Renal cortex interstitium (tissue), 11 donors: ENCODE data around the gene IFT43. TPM values are rescaled to one million over a fixed set of nuclear protein-coding genes. Genes with fewer than 3 reads are reported as not detected.

Experiments used
- DNase-seq, 11 donors: peaks; one replicate each; pipeline ENCODE4 v3.0.0-alpha.2; 2013; ENCODE audit warnings: low read depth in 9 of 11, low spot score in 4 of 11; ENCODE audit errors: extremely low read depth in 1 of 11
- polyA plus RNA-seq, 3 donors: library from polyadenylated mRNA; unstranded; fragments of 120-200 nt; gene quantifications; one replicate each; pipeline ENCODE4 v1.2.1, GENCODE V29; 2013; ENCODE audit not compliant: insufficient read length in 3 of 3

IFT43 gene
- polyA plus RNA-seq, 3 donors = 42.4 to 50.6 (median 46.4) TPM

DNA sequence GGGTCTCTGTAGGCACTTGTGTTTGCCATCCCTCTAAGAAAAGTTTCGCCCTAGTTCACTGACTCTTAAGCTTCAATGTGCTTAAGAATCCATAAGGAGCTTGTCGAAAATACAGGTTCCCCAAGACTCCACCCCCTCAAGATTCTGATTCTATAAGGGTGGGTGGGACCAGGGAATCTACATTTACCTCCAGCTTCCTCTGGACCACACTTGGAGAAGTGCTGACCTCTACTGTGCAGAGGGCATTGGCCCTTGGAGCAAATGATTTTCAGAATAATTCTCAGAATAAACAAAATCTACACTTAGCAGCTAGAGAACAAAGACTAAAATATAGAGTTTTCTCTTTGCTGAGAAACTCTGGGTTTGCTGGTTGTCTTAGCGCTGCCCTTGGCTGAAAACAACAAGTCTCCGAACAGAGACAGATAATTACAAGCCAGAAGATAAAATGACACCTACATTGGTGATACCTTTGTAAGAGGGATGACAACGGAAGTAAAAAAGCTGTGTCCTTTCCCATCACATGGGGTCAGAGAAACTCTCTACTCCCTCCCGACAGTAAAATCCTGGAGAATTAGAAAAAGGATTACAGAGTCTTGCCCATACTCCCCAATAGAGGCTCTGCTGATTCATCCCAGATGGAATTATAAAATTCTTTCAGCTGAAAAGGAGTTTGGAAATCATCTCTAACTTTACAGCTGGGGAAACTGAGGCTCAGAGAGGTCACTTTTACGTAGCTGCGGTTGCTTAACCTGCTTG is 8.6 kb upstream of the IFT43 start:
- DNase-seq = no peak

DNA sequence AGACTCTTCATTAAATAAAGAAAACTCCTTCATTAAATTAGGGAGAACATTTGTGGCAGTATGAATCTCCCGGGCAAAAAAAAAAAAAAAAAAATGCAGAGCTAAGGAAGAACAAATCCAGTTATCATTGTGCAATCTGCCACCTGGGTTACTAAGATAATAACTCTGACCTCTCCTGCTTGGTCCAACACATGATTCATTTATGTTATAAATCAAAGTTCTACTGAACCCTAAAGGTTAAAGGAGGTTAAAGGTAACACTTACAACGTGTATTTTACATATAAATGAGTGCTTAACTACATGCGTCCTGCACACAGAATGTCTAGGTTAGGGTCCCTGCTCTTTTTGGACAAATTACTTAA is 8.0 kb upstream of the IFT43 start:
- DNase-seq = no peak

DNA sequence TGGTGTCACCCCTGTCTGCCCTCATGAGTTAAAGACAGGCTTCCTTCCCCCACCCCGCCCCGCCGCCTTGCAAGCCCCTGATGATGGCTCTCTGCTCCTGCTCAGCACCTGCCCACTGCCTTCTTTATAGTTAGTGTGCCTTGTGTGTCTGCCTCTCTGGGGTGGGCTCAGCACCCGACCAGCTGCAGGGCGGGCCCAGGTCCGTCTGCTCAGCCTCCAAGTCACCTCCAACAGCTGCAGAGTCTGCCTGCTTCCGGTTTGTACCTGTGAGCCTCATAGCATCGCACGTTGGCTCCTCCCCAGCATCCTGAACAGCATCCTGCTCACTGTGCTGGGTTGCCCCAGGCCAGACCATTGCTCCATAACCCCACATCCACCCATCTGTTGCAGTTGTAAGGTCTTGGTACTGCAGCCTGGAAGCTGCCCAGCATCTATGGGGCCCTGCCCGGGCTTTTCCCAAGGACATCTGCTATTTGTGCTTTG is 7.3 kb upstream of the IFT43 start:
- DNase-seq = no peak

DNA sequence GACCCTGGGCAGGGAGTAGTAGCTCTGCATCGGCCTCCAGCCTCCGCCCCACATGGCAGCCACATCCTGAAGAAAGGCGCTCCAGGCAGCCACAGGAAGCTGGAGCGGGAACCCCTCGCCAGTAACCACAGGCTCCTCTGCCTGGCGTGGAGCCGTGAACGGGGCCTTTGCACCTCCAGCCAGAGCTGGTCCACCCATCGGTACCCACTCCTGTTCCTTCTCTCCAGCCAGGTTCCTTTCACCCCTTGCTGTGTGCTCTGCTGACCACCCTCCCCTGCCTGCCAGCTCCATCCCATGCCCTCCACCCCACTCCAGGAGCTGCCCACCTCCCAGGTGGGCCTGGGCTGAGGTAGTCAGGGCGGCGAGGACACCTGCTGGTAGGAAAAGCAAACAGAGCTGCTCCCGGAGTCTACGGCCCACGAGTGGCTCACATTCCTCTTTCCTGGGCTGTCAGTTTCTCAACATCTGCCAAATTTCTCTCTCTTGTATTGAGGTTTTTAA is 6.4 kb upstream of the IFT43 start:
- no peak for DNase-seq

DNA sequence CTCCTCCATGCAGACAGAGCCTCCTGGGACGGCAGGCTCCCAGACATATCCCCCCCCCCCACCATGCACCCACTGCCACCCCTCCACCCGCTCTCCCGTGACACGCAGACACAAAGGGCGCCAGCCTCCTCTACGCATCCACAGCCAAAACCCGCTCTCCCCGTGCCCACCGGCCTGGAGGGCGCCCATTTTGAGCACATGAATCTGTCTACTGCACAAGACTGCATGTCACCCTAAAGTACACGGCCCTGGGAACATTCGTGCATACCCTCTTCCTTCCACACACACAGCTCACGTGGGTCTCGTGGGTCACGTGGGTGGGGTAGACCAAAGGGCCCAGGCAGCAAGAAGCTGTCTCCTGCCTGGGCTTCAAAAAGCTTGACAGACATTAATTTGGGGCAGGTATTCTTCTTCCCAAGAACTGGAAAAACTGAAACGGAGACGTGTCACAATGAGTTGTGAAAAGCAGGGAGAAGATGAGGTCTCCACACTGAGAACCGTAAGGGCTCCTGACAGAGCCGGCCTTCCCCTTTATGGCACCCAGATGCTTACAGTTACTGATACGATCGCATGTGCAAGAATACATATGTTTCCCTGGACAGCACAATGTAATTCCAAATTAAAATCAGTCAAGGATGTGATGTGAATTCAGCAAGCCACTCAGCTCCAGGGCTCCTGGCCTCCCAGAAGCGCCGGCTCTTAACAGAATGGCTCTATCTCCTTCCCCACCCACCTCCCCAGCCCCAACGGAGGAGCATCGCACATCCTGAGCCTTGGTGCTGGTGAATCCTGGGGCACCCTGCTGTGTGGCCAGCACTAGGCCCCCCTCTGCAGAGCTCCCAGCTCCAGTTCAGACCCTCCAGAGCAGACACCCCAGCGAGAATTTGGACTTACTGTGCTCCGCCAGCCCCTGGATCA is 5.7 kb upstream of the IFT43 start:
- DNase-seq = no peak

DNA sequence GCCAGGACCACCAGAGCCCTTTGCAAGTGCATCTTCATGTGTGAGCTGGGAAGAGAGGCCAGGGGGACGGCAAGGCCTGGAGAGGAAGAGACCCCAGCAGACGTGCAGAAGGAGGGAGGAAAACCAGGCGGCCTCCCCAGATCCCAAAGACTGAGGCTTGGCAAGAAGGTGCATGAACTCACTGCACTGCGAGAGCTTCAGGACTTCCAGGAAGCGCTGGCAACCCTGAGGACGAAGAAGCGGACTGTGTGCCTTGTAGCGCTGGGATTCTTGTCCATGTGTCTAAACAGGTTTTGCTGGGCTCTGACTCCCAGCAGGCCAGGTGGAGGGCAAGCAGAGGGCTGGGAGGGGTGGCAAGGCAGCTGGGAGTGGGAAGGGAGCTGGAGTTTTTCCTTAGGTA is 4.7 kb upstream of the IFT43 start:
- no peak for DNase-seq

DNA sequence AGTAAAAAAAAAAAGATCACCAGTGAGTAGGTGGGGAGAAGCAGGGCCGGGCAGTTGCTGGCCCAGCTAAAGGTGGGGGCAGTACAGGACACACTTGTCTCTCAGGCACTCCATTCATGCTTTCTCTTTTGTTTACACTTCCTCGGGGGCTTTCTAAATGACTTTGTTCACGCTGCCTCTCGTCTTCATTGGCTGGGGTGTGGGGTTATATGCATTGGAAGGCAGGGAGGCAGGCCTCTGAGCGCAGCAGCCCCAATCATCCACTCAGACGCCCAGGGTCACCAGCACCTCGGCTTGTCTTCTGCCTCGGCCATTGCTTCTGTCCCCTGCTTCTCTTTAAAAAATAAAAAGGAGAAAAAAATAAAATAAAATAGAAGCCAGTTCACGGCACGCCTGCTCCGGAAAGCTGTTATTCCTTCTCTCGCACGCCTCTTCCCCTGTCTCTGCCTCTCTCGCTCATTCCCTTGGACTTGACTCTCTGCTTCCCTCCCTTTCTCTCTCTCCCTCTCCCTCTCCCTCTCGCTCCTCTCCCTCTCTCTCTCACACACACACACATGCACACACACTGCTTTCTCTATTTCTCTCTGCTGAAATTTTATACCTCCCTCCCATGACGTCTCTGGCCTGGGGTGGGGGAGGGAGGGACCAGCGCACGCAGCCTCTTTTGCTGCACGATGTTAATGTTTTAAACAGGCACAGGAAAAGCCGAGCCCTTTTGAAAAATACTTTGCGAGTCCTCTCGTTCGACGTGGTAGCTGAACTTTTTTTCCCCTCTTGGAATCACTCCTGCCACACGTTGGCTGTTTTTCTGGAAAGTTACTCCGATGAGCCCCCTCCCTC is 3.9 kb upstream of the IFT43 start, which contains the start of gene TGFB3:
TGFB3 (minus strand) TSS at position 570 of the 840 bp plus-strand sequence. CDS start 1,102 bp downstream, outside the sequence.
- DNase-seq = peak in 10 of 11 donors; percentile 73 to 89 (median 82)

DNA sequence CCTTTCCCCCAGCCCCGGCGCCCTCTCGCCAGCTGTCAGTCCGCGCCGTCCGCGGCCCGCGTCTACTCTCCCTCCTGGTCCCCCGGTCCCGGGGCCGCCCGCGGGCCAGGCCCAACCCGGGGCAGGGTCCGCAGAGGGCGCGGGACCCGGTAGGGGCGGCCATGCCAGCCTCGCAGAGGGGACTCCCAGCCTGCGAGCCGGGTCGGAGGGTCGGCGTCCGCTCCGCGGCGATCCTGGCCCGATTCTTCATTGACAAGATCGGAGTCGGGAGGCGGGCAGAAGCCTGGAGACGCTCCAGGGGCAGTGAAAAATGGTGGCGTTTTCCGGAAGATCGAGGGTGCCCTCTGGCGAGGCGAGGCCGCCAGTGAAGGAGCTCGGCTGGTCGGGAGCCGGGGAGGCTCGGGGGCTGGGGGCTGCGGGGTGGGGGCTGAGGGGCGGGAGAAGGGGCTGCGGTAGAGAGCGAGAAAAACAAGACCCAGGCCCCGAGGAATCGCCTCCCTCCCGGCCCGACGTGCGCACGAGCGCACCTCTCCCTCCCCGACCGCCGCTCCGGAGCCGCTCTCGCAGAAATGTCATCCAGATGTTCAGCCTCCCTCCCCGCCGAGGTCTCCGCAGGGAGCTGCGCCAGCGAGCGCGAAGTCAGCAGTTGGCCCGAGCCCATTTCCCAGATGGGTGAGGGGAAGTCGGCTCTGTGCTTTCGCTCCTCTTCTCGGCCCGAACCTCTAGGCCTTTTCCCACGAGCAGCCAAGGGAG is 3.1 kb upstream of the IFT43 start:
- DNase-seq = peak in 9 of 11 donors; percentile 73 to 92 (median 80)

DNA sequence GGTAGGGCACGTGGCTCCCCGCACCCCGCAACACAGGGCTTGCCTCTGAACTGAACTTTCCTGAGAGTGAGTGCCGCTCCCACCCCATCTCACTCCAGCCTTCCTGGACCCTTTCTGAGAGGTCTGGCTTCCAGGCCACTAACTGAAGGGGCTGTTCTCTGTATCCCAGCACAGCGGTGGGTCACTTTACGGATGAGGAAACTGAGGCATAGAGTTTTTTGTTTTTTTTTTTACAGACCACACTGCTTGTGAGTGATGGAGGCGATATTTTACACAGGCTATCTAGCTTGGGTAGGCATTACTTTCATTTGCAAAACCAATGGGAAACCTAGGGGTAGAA is 2.6 kb upstream of the IFT43 start:
- DNase-seq = no peak

DNA sequence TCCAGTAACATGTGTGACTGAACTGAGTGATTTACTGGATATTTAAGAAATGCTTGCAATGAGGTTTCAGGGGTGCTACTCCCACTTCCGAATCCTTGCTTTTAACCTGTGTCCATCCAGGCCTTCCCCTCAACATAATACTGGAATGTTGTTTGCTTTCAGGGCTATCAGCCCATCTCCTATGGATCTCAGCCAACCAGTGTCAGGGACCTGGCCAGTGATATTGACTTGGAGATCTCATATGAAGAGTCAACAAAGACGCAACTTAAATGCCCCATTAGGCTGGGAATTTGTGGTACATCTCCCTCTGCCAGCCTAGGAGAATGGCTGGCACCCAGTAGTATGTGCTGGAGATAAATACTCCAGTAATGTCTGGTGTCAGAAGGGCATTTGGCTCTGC is 889 bp upstream of the IFT43 start:
- DNase-seq = no peak

DNA sequence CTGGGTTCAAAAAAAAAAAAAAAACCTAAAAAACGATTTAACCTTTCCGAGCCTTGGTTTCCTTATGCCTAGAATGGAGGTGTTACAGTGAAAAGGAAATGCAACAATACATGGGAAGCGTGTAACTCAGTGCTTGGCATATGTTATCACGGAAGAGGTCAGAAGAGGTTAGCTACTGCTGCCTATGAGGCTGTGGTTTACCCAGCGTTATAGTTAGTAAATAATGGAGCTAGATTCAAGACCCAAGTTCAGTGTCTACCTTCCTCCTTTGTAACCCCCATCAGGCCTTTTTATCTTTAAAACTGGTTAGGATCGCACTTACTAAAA is 839 bp downstream of the IFT43 start:
- no peak for DNase-seq

DNA sequence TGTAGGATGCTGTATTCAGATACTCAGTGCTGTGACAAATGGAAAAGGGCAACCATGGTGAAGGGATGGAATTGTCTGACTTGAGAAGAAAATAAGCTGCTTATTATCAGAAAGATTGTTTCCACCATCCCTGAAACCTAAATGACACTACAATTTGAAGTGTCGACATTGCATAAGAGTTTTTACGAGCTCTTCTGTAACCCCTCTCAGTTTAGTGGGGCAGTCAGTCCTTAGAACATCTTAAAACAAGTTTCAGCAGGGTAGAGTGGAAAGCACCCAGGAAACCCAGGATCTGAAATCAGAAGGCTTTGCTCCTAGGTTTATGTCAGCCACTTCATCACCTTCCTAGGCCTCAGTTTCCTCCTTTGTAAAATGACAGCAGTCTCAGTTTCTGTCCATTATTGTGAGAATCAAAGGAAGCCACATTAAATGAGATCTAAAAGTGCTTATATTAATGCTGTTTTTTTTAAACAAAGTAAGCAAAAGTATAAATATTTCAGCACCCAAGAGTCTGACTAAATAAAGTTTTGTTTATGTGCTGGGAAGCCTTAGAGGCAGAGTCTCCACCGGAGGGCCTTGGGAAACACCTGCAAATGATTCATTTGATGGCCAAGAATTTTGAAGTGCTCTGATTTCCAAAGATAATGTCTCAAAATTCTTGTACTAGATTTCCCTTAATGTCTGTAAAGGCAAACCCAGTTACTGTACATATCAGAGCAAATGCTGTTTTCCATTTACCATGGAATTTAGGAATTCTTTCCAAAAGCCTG is 1.8 kb downstream of the IFT43 start:
- no peak for DNase-seq

DNA sequence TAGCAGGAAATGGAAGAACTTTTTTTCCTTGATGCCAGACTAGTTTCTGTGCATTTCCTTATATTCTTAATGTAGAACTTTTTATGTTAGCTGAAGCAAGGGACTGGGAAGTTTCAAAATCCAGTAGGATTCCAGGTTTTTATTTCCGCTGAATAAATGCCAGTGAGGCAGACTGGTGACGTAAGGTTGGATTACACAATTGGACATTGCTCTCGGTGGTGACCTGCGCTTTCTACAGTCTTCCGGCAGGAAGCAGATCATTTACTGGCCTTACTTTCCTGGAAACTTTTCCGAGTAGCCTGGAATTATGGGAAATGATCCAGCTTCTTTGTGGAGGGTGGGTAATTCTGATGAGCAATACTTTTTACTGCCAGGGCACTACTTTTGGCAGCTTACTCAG is 3.6 kb downstream of the IFT43 start:
- DNase-seq = no peak

DNA sequence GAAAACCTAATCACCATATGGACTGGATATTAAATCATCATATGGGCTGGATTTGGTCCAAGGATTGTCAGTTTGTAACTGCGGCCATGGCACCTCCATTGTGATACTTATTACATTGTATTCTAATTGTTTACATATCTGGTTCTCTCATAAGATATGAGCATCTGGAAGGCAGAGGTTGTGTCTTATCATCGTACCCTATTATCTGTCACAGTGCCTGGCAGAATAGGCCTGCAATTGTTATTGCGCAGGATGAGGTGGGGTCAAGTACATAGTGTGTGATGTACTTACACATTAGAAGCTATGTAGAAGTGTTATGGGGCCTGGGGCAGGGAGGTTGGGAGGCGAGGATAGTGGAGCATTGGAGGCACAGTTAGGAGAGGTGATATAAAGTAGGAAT is 4.7 kb downstream of the IFT43 start:
- no peak for DNase-seq

DNA sequence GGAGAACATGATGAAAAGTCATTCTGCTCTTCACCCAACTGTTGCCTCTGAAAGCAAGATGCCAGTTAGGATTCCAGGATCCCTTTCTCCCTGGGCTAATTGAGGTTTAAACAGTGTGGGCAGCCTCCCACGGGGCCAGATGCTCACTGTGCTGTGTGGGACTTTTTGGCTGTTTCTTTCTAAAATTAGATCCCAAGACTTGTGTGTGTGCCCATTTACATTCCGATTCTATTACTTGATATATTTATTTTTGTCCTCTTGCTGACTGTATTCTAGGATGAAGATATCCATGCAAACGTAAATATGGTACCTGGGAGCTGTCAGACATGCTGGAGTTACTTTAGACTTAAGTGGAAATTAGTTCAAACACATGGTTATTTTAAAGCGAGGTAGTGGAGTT is 6.2 kb downstream of the IFT43 start:
- no peak for DNase-seq

DNA sequence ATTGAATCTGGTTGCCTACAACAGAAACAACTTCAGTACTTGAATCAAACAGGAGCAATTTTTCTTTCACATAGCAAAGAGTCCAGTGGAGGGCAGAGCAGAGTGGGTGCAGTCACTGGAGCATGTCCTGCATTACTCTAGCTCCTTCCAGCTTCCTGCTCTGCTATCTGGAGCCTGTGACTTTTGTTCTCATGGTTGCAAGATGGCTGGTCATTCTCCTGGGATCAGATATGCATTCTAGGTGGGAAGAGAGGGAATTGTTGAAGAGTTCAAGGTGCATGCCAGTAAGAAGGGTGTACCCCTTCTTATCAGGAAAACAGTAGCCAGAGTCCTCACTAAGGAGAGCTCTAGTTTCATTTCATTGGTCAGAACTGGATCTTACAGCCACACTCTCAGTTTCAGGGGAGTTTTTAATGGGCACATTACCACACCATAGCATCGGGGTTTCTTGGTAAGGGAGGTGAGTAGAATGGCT is 8.0 kb downstream of the IFT43 start:
- DNase-seq = no peak

DNA sequence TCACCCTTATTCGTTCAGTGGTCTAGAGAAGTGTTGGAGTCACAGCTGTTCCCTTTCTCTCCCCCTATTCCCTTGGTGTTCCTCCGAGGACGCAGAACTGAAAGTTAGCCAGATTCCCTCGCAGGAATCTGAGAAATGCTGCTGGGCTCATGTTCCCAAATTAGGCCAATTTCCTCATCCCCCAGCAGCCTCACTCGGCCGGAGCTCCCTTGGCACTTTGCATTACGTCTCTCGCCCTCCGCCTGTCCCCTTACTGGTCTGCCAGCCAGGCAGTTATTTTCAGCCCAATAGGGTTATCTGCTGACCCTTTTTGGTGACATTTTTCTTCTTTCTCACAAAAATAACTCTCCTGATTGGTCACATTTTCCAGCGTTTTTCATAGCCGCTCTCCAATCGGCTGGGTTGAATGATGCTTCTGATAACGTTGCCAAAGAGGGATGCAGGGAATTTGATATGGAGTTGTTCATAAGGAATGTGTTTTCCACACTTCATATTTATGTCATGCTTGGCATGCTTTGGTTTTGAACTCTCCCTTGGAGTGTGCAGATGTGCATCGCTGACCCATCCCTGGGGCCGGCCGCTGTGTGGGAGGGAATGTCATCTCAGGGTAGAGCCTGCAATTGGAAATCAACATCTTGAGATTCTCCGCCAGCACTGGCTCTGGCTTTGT is 9.9 kb downstream of the IFT43 start:
- peak in 1 of 11 donors; percentile 65 for DNase-seq
